OCI-LY7 (cell line): Measurements from ENCODE around the gene CEP104. TPM values are rescaled to one million over a fixed set of nuclear protein-coding genes. Genes with fewer than 3 reads are reported as not detected.

ENCODE experiments used
- BruUV-seq: library from RNA; stranded (reverse); fragments of 400-500 nt; replicated peaks from 2 replicates; lab custom pipeline; 2021; lab: Mats Ljungman, UMichigan
- CTCF ChIA-PET: fragments of 300-600 bp; sonication (Branson Sonifier 250); formaldehyde crosslinking; loops from one replicate; lab custom pipeline; 2022; ENCODE audit warnings: antibody characterized with exemption; ENCODE audit not compliant: unreplicated experiment; lab: Charles Lee
- POLR2A ChIA-PET: fragments of 300-600 bp; sonication (Branson Sonifier 250); formaldehyde crosslinking; loops from one replicate; lab custom pipeline; 2022; ENCODE audit warnings: antibody characterized with exemption; lab: Charles Lee
- DNase-seq: peaks from one replicate; pipeline ENCODE4 v3.0.0-alpha.2; 2015; ENCODE audit warnings: low spot score
- H2AFZ ChIP-seq: fragments of 200-600 bp; sonication (generic), shearing (Covaris generic); 2 replicates; pipeline ENCODE4 v1.6.1; 2014; ENCODE audit warnings: mild to moderate bottlenecking, antibody characterized with exemption, low read length, moderate library complexity
- H3K27ac ChIP-seq: fragments of 200-600 bp; sonication (generic); 2 replicates; pipeline ENCODE4 v1.5.1; 2014; ENCODE audit warnings: mixed run types, low read depth, mild to moderate bottlenecking, moderate library complexity, low read length, inconsistent platforms; ENCODE audit not compliant: poor library complexity, severe bottlenecking
- H3K36me3 ChIP-seq: fragments of 200-600 bp; sonication (generic); 2 replicates; pipeline ENCODE4 v1.6.1; 2014; ENCODE audit warnings: mild to moderate bottlenecking, antibody characterized with exemption, low read length, moderate library complexity, mixed read lengths; ENCODE audit not compliant: insufficient read depth
- H3K4me1 ChIP-seq: fragments of 200-600 bp; sonication (generic); 2 replicates; pipeline ENCODE4 v1.5.1; 2014; ENCODE audit warnings: mild to moderate bottlenecking, low read length; ENCODE audit not compliant: insufficient read depth, poor library complexity, severe bottlenecking
- H3K4me2 ChIP-seq: fragments of 200-600 bp; sonication (generic); 2 replicates; pipeline ENCODE4 v1.6.1; 2014; ENCODE audit warnings: mild to moderate bottlenecking, low read length
- H3K4me3 ChIP-seq: fragments of 200-600 bp; sonication (generic); 2 replicates; pipeline ENCODE4 v1.5.1; 2014; ENCODE audit warnings: mild to moderate bottlenecking, low read depth, low read length; ENCODE audit not compliant: poor library complexity, severe bottlenecking
- H3K79me2 ChIP-seq: fragments of 200-600 bp; sonication (generic); 2 replicates; pipeline ENCODE4 v1.6.1; 2016; ENCODE audit warnings: low read depth, mild to moderate bottlenecking, low read length, moderate library complexity, mixed read lengths; ENCODE audit not compliant: insufficient read depth
- H3K9me2 ChIP-seq: fragments of 200-600 bp; sonication (generic); 2 replicates; pipeline ENCODE4 v1.6.1; 2016; ENCODE audit warnings: mild to moderate bottlenecking, low read length, mixed read lengths; ENCODE audit not compliant: insufficient read depth
- H3K9me3 ChIP-seq: fragments of 200-600 bp; sonication (generic); 2 replicates; pipeline ENCODE4 v1.6.1; 2014; ENCODE audit warnings: mild to moderate bottlenecking, mixed run types, low read length, mixed read lengths
- H4K20me1 ChIP-seq: fragments of 200-600 bp; sonication (generic); 2 replicates; pipeline ENCODE4 v1.6.1; 2014; ENCODE audit warnings: mild to moderate bottlenecking, antibody characterized with exemption, low read length, moderate library complexity, mixed read lengths; ENCODE audit not compliant: insufficient read depth
- EZH2phosphoT487 ChIP-seq: fragments of 200-600 bp; sonication (generic); IDR thresholded peaks from 2 replicates; pipeline ENCODE4 v1.6.1; 2018; ENCODE audit warnings: low read depth, borderline replicate concordance, mild to moderate bottlenecking, mixed run types, antibody characterized with exemption, low read length, moderate library complexity, mixed read lengths
- intact Hi-C: fragments of 100-400 bp; cut with micrococcal nuclease; formaldehyde crosslinking; loops from one replicate; pipeline ENCODE4 v1.10.0; 2022; ENCODE audit not compliant: unreplicated experiment
- total RNA-seq, 2 experiments: library from RNA; depleted of rRNA in 1 of 2; stranded (reverse); fragments of >200 nt in 1 of 2; shearing (Covaris generic) in 1 of 2; gene quantifications; 2 replicates each; pipeline ENCODE4 v1.2.3, GENCODE V29; 2014 to 2022
- TF ChIP-seq, protein P1 (sequence below): fragments of 200-600 bp; sonication (generic); conservative IDR thresholded peaks from 2 replicates; pipeline ENCODE4 v1.5.1; 2014; ENCODE audit warnings: mild to moderate bottlenecking, antibody characterized with exemption, low read length, moderate library complexity, mixed read lengths

The CEP104 gene
- total RNA-seq, 2 experiments from 2014 or later = 26.8 to 71.0 TPM

- Histone ChIP-seq H4K20me1 (no peaks in the 10 kb centered on the region), H3K4me3 (no peak overlapping the region), H3K4me2 (no peak overlapping the region), H3K27ac (no peak overlapping the region), H3K36me3 (peaks cover 64% of the 10 kb centered on the region), H3K79me2 (no peaks in the 10 kb centered on the region), H3K4me1 (no peaks in the 10 kb centered on the region), H3K9me2 (no peaks in the 10 kb centered on the region), H3K9me3 (no peaks in the 10 kb centered on the region), H2AFZ (no peak overlapping the region)
- TF ChIP-seq, protein P1, sequence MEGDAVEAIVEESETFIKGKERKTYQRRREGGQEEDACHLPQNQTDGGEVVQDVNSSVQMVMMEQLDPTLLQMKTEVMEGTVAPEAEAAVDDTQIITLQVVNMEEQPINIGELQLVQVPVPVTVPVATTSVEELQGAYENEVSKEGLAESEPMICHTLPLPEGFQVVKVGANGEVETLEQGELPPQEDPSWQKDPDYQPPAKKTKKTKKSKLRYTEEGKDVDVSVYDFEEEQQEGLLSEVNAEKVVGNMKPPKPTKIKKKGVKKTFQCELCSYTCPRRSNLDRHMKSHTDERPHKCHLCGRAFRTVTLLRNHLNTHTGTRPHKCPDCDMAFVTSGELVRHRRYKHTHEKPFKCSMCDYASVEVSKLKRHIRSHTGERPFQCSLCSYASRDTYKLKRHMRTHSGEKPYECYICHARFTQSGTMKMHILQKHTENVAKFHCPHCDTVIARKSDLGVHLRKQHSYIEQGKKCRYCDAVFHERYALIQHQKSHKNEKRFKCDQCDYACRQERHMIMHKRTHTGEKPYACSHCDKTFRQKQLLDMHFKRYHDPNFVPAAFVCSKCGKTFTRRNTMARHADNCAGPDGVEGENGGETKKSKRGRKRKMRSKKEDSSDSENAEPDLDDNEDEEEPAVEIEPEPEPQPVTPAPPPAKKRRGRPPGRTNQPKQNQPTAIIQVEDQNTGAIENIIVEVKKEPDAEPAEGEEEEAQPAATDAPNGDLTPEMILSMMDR = no peak
- no peak for TF ChIP-seq EZH2phosphoT487
- no peak for DNase-seq
- BruUV-seq = no TSS peak
- POLR2A ChIA-PET = no interaction called here
- intact Hi-C loops = no loop called here
- CTCF ChIA-PET = no interaction called here
Observed at GRCh38 chr1:3874736-3875135, 17.7 kb upstream of the CEP104 start.

GRCh38 chr1:3872546-3872945 lies 15.5 kb upstream of the CEP104 start:
- BruUV-seq = no TSS peak

GRCh38 chr1:3871451-3871805 lies 14.4 kb upstream of the CEP104 start:
- Histone ChIP-seq H3K4me3 (no peak overlapping the region), H3K9me2 (no peaks in the 10 kb centered on the region), H2AFZ (no peak overlapping the region), H3K36me3 (peaks cover 73% of the 10 kb centered on the region), H3K4me2 (no peak overlapping the region), H3K4me1 (no peaks in the 10 kb centered on the region), H3K27ac (no peak overlapping the region), H3K9me3 (no peaks in the 10 kb centered on the region), H3K79me2 (no peaks in the 10 kb centered on the region), H4K20me1 (no peaks in the 10 kb centered on the region)
- TF ChIP-seq EZH2phosphoT487 = no peak
- TF ChIP-seq, protein P1 = no peak
- DNase-seq = no peak
- POLR2A ChIA-PET = no interaction called here
- BruUV-seq = no TSS peak
- intact Hi-C loops = no loop called here
- CTCF ChIA-PET = no interaction called here

More at GRCh38 chr1:3872546-3872945, 15.5 kb upstream of the CEP104 start:
- no peak for TF ChIP-seq EZH2phosphoT487
- TF ChIP-seq, protein P1 = no peak
- CTCF ChIA-PET = interaction anchor here (0.6 kb wide), 1 partner anchor 14 kb away, joined by 3 read pairs; no protein-coding TSS in a partner anchor
- Histone ChIP-seq H3K79me2 (no peaks in the 10 kb centered on the region), H4K20me1 (no peaks in the 10 kb centered on the region), H3K4me1 (no peaks in the 10 kb centered on the region), H3K4me3 (no peak overlapping the region), H3K4me2 (no peak overlapping the region), H3K36me3 (peaks cover 67% of the 10 kb centered on the region), H2AFZ (no peak overlapping the region), H3K9me2 (no peaks in the 10 kb centered on the region), H3K9me3 (no peaks in the 10 kb centered on the region), H3K27ac (no peak overlapping the region)
- DNase-seq = no peak
- intact Hi-C loops = no loop called here
- POLR2A ChIA-PET = no interaction called here
